Activated CD4-positive, alpha-beta memory T cell treated with anti-CD3 and anti-CD28 coated beads for 36 hours (primary cell): ENCODE data around the gene OR2F2. TPM values are rescaled to one million over a fixed set of nuclear protein-coding genes. Genes with fewer than 3 reads are reported as not detected.

Experiments
- CTCF ChIA-PET: fragments of 350-600 bp; sonication (Branson Sonifier 250); formaldehyde crosslinking; loops from one replicate; lab custom pipeline; 2021; ENCODE audit warnings: antibody characterized with exemption, inconsistent platforms; lab: Charles Lee
- POLR2A ChIA-PET: fragments of 350-600 bp; sonication (Branson Sonifier 250); formaldehyde crosslinking; loops from one replicate; lab custom pipeline; 2021; ENCODE audit warnings: antibody characterized with exemption; lab: Charles Lee
- DNase-seq: peaks from one replicate; pipeline ENCODE4 v3.0.0-alpha.2; 2020
- H3K27ac Mint-ChIP-seq: one replicate; pipeline ENCODE4 v1.8.0; 2021; ENCODE audit warnings: mixed read lengths
- H3K27me3 Mint-ChIP-seq: one replicate; pipeline ENCODE4 v1.8.0; 2021; ENCODE audit warnings: mixed read lengths
- H3K36me3 Mint-ChIP-seq: one replicate; pipeline ENCODE4 v1.8.0; 2021; ENCODE audit warnings: mixed read lengths
- H3K4me1 Mint-ChIP-seq: one replicate; pipeline ENCODE4 v1.8.0; 2021; ENCODE audit warnings: low read depth, mixed read lengths
- H3K4me3 Mint-ChIP-seq: one replicate; pipeline ENCODE4 v1.8.0; 2021; ENCODE audit warnings: mild to moderate bottlenecking, mixed read lengths
- H3K9me3 Mint-ChIP-seq: one replicate; pipeline ENCODE4 v1.8.0; 2021; ENCODE audit warnings: mixed read lengths
- intact Hi-C: fragments of 100-400 bp; cut with micrococcal nuclease; formaldehyde crosslinking; loops from one replicate; pipeline ENCODE4 v1.15.1; 2023
- total RNA-seq, 2 experiments: library from RNA; stranded (reverse); gene quantifications; one replicate each; pipeline ENCODE4 v1.2.3, GENCODE V29; 2021

Gene OR2F2
- total RNA-seq, 2 experiments from 2014 or later, result not detected

GRCh38 chr7:143901332-143901667 lies 33.7 kb upstream of the OR2F2 start:
- POLR2A ChIA-PET, result interaction anchor here (0.6 to 1.4 kb wide), 4 partner anchors 9 to 227 kb away, joined by 3 to 5 read pairs (median 4); no protein-coding TSS in a partner anchor
- peak overlapping the region; percentile 80 for H3K27ac Mint-ChIP-seq
- CTCF ChIA-PET, result interaction anchor here (0.6 to 2.8 kb wide), 9 partner anchors 10 to 622 kb away, joined by 3 to 30 read pairs (median 3); no protein-coding TSS in a partner anchor
- no peak for DNase-seq
- H3K27me3 Mint-ChIP-seq, result no peaks in the 10 kb centered on the region
- intact Hi-C loops, result loop anchor here (1.0 to 5.0 kb wide), 2 partner anchors 164 to 226 kb away; no protein-coding TSS in a partner anchor
- no peaks in the 10 kb centered on the region for H3K9me3 Mint-ChIP-seq
- peaks cover 25% of the 10 kb centered on the region for H3K4me1 Mint-ChIP-seq
- peak overlapping the region; percentile 86 for H3K4me3 Mint-ChIP-seq
- H3K36me3 Mint-ChIP-seq, result no peaks in the 10 kb centered on the region

GRCh38 chr7:143901668-143902331 lies 33.2 kb upstream of the OR2F2 start, which contains the start of gene TCAF1:
TSS of gene TCAF1 (minus strand) at chr7:143902176. CDS start at chr7:143876608, 25,568 bp downstream.
- peak within 1 kb of the TSS; percentile 86 for H3K4me3 Mint-ChIP-seq
- intact Hi-C loops, result loop anchor here (1.0 to 5.0 kb wide), 3 partner anchors 28 to 226 kb away; no protein-coding TSS in a partner anchor
- H3K36me3 Mint-ChIP-seq, result no peaks in the 10 kb centered on the region
- H3K4me1 Mint-ChIP-seq, result peaks cover 25% of the 10 kb centered on the region
- H3K27me3 Mint-ChIP-seq, result no peaks in the 10 kb centered on the region
- CTCF ChIA-PET, result interaction anchor here (0.6 to 2.8 kb wide), 10 partner anchors 10 to 1048 kb away, joined by 3 to 30 read pairs (median 3); no protein-coding TSS in a partner anchor
- peak; percentile 95 for DNase-seq
- no peaks in the 10 kb centered on the region for H3K9me3 Mint-ChIP-seq
- H3K27ac Mint-ChIP-seq, result peak within 1 kb of the TSS; percentile 80
- POLR2A ChIA-PET, result interaction anchor here (0.6 to 1.4 kb wide), 4 partner anchors 9 to 226 kb away, joined by 3 to 5 read pairs (median 4); no protein-coding TSS in a partner anchor

GRCh38 chr7:143902332-143902899 lies 32.6 kb upstream of the OR2F2 start:
- peaks cover 25% of the 10 kb centered on the region for H3K4me1 Mint-ChIP-seq
- intact Hi-C loops, result loop anchor here (1.0 to 5.0 kb wide), 2 partner anchors 27 to 165 kb away; no protein-coding TSS in a partner anchor
- peak overlapping the region; percentile 86 for H3K4me3 Mint-ChIP-seq
- H3K27ac Mint-ChIP-seq, result peak overlapping the region; percentile 80
- CTCF ChIA-PET, result interaction anchor here (0.7 to 2.8 kb wide), 6 partner anchors 9 to 1048 kb away, joined by 3 to 30 read pairs (median 11); no protein-coding TSS in a partner anchor
- POLR2A ChIA-PET, result interaction anchor here (1.3 kb wide), 1 partner anchor 19 kb away, joined by 4 read pairs; no protein-coding TSS in a partner anchor
- H3K27me3 Mint-ChIP-seq, result no peaks in the 10 kb centered on the region
- H3K36me3 Mint-ChIP-seq, result no peaks in the 10 kb centered on the region
- H3K9me3 Mint-ChIP-seq, result no peaks in the 10 kb centered on the region
- DNase-seq, result peak; percentile 16

- Mint-ChIP-seq H3K4me1 (peaks cover 13% of the 10 kb centered on the region), H3K27me3 (peaks cover 3% of the 10 kb centered on the region), H3K27ac (no peak overlapping the region), H3K36me3 (no peaks in the 10 kb centered on the region), H3K4me3 (no peak overlapping the region), H3K9me3 (no peaks in the 10 kb centered on the region)
- POLR2A ChIA-PET, result no interaction called here
- no peak for DNase-seq
- intact Hi-C loops, result no loop called here
- CTCF ChIA-PET, result no interaction called here
These were observed 29.5 kb upstream of the OR2F2 start for GRCh38 chr7:143905509-143905908.

GRCh38 chr7:143906151-143906550 lies 28.9 kb upstream of the OR2F2 start:
- Mint-ChIP-seq H3K36me3 (no peaks in the 10 kb centered on the region), H3K27me3 (peaks cover 3% of the 10 kb centered on the region), H3K9me3 (no peaks in the 10 kb centered on the region), H3K4me3 (no peak overlapping the region), H3K4me1 (peaks cover 7% of the 10 kb centered on the region), H3K27ac (no peak overlapping the region)
- CTCF ChIA-PET, result no interaction called here
- intact Hi-C loops, result no loop called here
- no peak for DNase-seq
- POLR2A ChIA-PET, result no interaction called here

- intact Hi-C loops, result no loop called here
- CTCF ChIA-PET, result no interaction called here
- no peak for DNase-seq
- Mint-ChIP-seq H3K4me1 (peaks cover 4% of the 10 kb centered on the region), H3K27ac (no peak overlapping the region), H3K27me3 (peaks cover 3% of the 10 kb centered on the region), H3K36me3 (no peaks in the 10 kb centered on the region), H3K9me3 (no peaks in the 10 kb centered on the region), H3K4me3 (no peak overlapping the region)
- POLR2A ChIA-PET, result no interaction called here
These were observed 28.1 kb upstream of the OR2F2 start for GRCh38 chr7:143906895-143907294.

GRCh38 chr7:143908120-143908519 lies 26.9 kb upstream of the OR2F2 start:
- ChIA-PET POLR2A (no interaction called here), CTCF (no interaction called here)
- DNase-seq, result no peak
- peaks cover 3% of the 10 kb centered on the region for H3K27me3 Mint-ChIP-seq
- no peaks in the 10 kb centered on the region for H3K36me3 Mint-ChIP-seq
- H3K9me3 Mint-ChIP-seq, result no peaks in the 10 kb centered on the region
- H3K27ac Mint-ChIP-seq, result no peak overlapping the region
- intact Hi-C loops, result no loop called here
- H3K4me3 Mint-ChIP-seq, result no peak overlapping the region
- H3K4me1 Mint-ChIP-seq, result no peaks in the 10 kb centered on the region

- no peaks in the 10 kb centered on the region for H3K9me3 Mint-ChIP-seq
- no peak overlapping the region for H3K4me3 Mint-ChIP-seq
- ChIA-PET POLR2A (no interaction called here), CTCF (no interaction called here)
- no peak for DNase-seq
- no peaks in the 10 kb centered on the region for H3K36me3 Mint-ChIP-seq
- H3K27me3 Mint-ChIP-seq, result peaks cover 3% of the 10 kb centered on the region
- no peaks in the 10 kb centered on the region for H3K4me1 Mint-ChIP-seq
- intact Hi-C loops, result no loop called here
- no peak overlapping the region for H3K27ac Mint-ChIP-seq
These were observed 25.2 kb upstream of the OR2F2 start for GRCh38 chr7:143909863-143910262.

- intact Hi-C loops, result no loop called here
- DNase-seq, result no peak
- Mint-ChIP-seq H3K9me3 (no peaks in the 10 kb centered on the region), H3K36me3 (no peaks in the 10 kb centered on the region), H3K4me3 (no peak overlapping the region), H3K27ac (no peak overlapping the region), H3K4me1 (no peaks in the 10 kb centered on the region), H3K27me3 (peaks cover 3% of the 10 kb centered on the region)
- CTCF ChIA-PET, result interaction anchor here (2.1 kb wide), 1 partner anchor 9 kb away, joined by 14 read pairs; the partner anchor contains the start of gene TCAF1
- POLR2A ChIA-PET, result interaction anchor here (0.6 kb wide), 1 partner anchor 492 kb away, joined by 4 read pairs; no protein-coding TSS in a partner anchor
These were observed 24.4 kb upstream of the OR2F2 start for GRCh38 chr7:143910473-143911248.

GRCh38 chr7:143913945-143914615 lies 21.0 kb upstream of the OR2F2 start:
- Mint-ChIP-seq H3K4me1 (no peaks in the 10 kb centered on the region), H3K36me3 (no peaks in the 10 kb centered on the region), H3K4me3 (no peak overlapping the region), H3K27me3 (peaks cover 7% of the 10 kb centered on the region), H3K9me3 (no peaks in the 10 kb centered on the region), H3K27ac (no peak overlapping the region)
- ChIA-PET CTCF (no interaction called here), POLR2A (no interaction called here)
- no peak for DNase-seq
- intact Hi-C loops, result loop anchor here (1.0 kb wide), 1 partner anchor 200 kb away; no protein-coding TSS in a partner anchor

- no peaks in the 10 kb centered on the region for H3K4me1 Mint-ChIP-seq
- H3K36me3 Mint-ChIP-seq, result no peaks in the 10 kb centered on the region
- H3K9me3 Mint-ChIP-seq, result no peaks in the 10 kb centered on the region
- intact Hi-C loops, result no loop called here
- DNase-seq, result no peak
- no peak overlapping the region for H3K27ac Mint-ChIP-seq
- H3K4me3 Mint-ChIP-seq, result no peak overlapping the region
- POLR2A ChIA-PET, result no interaction called here
- CTCF ChIA-PET, result interaction anchor here (0.6 kb wide), 1 partner anchor 1404 kb away, joined by 3 read pairs; no protein-coding TSS in a partner anchor
- H3K27me3 Mint-ChIP-seq, result peaks cover 11% of the 10 kb centered on the region
These were observed 19.9 kb upstream of the OR2F2 start for GRCh38 chr7:143914938-143915652.
